Astrocyte of the spinal cord (primary cell): ENCODE measurements around the gene CXCR3.

ENCODE experiments used
- DNase-seq: peaks from one replicate; pipeline ENCODE4 v3.0.0; 2011; ENCODE audit warnings: low read depth, low spot score
- H3K4me3 ChIP-seq: 2 replicates; pipeline ENCODE4 v1.5.1; 2011; ENCODE audit warnings: low read depth, mild to moderate bottlenecking, low read length, moderate library complexity
- in situ Hi-C: cut with HindIII; loops from 2 replicates; pipeline ENCODE4 v1.10.0; 2017; ENCODE audit warnings: low sequenced_read_pairs
- TF ChIP-seq, protein P1 (sequence below): IDR thresholded peaks from 2 replicates; pipeline ENCODE4 v1.5.1; 2012; ENCODE audit warnings: low read depth, mild to moderate bottlenecking, low read length, inconsistent platforms

CXCR3 gene

DNA sequence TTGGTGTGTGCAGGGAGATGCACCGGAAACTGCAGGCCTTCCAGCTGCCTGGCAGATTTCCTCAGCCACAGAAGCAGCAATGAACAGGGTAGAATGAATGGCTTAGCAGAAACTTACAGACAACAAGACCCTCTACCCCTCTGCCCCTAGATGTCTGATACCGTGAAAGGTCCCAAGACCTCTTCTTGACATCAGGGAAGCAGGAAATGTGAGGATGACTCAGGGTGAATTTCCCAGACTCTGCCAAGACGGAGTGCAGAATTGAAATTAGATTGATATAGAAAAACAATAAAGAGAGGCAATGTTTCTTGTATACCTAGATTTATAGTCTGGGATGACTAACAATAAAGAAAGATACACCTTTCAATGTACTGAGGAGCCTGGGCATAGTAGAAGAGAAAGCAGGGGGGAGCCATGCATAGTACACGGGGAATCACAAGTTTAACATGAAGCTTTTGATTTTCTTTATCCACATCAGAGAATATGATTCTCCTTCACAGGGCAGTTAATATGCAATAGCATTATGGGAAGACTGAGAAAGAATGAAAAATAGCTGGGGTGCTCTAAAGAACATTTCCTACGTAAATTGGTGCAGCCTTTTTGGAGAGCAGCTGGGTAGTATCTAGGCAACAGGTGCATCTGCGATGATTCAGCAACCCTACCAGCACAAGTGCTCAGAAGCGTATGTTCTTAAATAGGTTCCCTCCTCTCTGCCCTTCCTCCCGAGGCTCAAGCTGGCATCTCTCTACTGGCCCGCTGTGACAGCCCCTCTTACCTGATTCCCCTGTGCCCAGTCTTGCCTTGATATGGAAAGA, 18.3 kb upstream of the CXCR3 start:
- DNase-seq: no peak
- in situ Hi-C loops: no loop called here
- no peak overlapping the region for H3K4me3 ChIP-seq
- TF ChIP-seq, protein P1, sequence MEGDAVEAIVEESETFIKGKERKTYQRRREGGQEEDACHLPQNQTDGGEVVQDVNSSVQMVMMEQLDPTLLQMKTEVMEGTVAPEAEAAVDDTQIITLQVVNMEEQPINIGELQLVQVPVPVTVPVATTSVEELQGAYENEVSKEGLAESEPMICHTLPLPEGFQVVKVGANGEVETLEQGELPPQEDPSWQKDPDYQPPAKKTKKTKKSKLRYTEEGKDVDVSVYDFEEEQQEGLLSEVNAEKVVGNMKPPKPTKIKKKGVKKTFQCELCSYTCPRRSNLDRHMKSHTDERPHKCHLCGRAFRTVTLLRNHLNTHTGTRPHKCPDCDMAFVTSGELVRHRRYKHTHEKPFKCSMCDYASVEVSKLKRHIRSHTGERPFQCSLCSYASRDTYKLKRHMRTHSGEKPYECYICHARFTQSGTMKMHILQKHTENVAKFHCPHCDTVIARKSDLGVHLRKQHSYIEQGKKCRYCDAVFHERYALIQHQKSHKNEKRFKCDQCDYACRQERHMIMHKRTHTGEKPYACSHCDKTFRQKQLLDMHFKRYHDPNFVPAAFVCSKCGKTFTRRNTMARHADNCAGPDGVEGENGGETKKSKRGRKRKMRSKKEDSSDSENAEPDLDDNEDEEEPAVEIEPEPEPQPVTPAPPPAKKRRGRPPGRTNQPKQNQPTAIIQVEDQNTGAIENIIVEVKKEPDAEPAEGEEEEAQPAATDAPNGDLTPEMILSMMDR: no peak

DNA sequence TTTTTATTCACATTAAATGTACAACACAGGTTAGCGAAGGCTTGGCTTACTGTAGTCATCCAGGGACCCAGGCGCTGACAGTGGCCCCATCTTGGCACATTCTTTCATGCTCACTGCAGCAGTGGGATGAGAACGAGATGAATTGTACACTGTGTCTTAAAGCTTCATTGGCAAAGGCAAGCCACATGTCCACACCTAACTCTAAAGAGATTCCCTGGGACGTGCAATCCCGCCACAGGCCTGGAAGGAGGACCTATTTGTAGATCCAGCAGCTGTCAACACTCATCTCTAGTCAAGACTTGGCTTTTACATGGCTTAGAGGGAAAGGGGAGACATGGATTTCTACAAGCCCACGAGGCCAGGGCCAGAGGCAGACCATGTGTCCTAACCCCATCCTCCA, 16.1 kb upstream of the CXCR3 start:
- no peak for DNase-seq
- in situ Hi-C loops: no loop called here
- TF ChIP-seq, protein P1: no peak

DNA sequence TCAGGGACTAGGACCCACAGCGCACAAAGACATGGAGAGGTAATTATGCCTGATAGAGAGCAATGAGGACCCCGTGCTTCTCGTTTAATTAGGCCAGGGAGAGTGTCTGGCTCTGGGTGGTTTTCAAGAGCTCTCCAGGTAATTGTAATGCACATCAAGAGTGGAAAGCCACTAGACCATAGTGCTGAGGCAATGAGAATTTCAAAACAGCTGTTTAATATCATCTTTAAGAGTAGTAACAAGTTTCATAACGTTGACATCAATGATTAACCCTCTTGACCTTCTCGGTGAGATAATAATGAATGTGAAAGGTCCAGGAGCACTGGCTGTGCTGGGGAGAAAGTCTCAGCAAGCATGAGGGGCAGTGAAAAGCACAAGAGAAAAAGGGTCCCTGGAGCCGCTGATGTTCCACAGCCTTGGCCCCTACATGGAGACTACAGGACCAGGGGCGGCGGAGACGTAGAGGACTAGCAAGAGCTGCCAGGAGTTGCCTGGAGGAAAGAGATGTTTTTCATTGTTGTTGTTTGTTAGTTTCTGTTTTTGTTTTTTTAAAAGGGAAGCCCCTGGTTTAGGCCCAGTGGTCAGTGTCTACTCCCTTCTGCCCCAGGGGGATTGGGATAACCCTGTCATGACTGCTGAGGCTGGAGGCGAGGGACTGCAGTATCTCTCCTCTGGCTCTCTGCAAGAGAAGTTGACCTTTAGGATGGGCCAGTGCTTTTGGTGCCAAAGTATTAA, 14.8 kb upstream of the CXCR3 start:
- no peak overlapping the region for H3K4me3 ChIP-seq
- in situ Hi-C loops: no loop called here
- DNase-seq: no peak
- TF ChIP-seq, protein P1: no peak

More for the DNA sequence above, 16.1 kb upstream of the CXCR3 start:
- H3K4me3 ChIP-seq: no peak overlapping the region

DNA sequence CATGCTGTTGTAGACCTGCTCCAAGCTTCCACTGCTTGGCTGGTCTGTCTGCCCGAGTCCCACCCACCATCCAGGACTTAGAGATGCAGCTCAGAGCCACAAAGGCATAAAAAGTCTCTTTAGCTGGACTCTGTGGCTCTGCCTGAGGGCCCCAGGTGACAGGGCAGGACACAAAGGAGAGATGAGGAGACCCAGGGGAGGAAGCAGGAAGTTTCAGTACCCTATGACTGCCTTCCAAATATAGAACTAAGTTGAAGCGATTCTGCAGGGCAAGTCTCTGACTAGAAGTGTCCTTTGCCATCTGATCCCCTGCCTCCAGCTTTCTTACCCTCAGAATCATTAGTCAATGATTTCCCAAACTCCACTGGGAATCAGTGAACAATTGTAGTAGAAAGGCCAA, 11.2 kb upstream of the CXCR3 start:
- no peak overlapping the region for H3K4me3 ChIP-seq
- TF ChIP-seq, protein P1: no peak

DNA sequence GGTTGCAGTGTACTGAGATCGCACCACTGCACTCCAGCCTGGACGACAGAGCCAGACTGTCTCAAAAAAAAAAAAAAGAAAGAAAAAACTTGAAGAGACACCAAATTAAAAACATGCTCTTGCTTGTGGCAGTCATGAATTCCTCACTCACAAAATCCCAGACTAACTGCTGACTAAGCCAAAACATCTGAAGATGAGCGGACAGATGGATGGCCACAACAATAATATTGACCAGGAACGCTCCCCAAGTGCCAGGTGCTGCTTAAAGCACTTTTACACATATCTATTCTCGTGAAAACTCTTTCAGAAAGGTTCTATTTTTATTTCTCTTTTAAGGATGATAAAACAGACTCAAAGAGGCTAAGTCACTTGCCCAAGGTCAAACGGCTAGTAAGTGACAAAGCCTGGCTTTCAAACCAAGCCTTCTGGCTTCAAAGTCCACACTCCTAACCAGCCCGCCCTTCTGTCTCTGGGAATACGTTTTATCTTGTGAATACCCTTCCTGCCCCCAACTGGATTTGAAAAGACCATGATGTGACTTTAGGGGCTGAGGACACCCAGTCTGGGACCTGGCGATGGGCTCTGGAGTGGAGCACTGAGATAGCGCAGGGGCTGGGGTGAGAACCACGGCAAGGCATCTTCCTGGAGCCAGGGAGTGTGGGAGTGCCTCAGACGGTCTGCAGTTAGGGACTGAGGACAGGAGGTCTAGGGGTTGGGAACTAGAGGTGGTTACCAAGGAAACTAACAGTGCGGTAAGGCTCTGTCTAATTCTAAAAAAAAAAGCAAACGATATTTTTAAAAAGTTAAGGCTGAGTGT, 9.5 kb upstream of the CXCR3 start:
- in situ Hi-C loops: no loop called here
- TF ChIP-seq, protein P1: no peak
- H3K4me3 ChIP-seq: no peak overlapping the region
- no peak for DNase-seq

More for the DNA sequence above, 11.2 kb upstream of the CXCR3 start:
- in situ Hi-C loops: no loop called here
- no peak for DNase-seq

DNA sequence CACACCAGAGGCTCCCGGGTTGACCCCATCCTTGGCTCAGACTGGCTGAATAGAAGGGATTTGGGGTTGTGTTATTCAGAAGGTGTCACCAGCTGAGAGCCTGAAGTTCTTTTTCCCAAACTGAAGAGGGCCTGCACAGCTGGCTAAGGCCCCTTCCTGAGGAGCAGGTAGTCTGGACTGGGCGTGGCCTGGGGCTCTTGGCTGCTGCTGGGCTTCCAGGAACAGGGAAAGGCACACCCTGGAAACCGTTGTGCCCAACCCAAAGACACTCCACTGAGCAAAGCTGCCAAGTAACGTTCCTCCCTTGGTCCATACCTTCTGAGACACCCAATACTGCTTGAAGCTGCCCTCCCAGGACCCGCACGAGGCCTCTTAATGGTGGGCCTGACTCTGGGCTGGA, 8.3 kb upstream of the CXCR3 start:
- in situ Hi-C loops: no loop called here
- no peak overlapping the region for H3K4me3 ChIP-seq
- TF ChIP-seq, protein P1: no peak
- DNase-seq: no peak
